Non-pigmented ciliary epithelial cell (primary cell): ENCODE measurements around the gene ATG7.
A peak's percentile ranks its signal among the peaks of the same experiment; 100 is the strongest.
"Not testable (repeated sequence)": the region's sequence is repeated elsewhere in the genome, so short reads cannot be mapped to it uniquely, and the experiment has no call there.

Source experiments
- DNase-seq: peaks from one replicate; pipeline ENCODE4 v3.0.0-alpha.2; 2010; ENCODE audit warnings: low read depth

ATG7 gene

GRCh38 chr3:11434563-11435096 lies 162.4 kb downstream of the ATG7 start:
- DNase-seq, result no peak

- no peak for DNase-seq
Observed at GRCh38 chr3:11435440-11436165, 163.4 kb downstream of the ATG7 start.

- no peak for DNase-seq
Observed at GRCh38 chr3:11436775-11437174, 164.6 kb downstream of the ATG7 start.

- DNase-seq, result no peak
Observed at GRCh38 chr3:11437506-11437905, 165.3 kb downstream of the ATG7 start.

- no peak for DNase-seq
Observed at GRCh38 chr3:11438646-11439045, 166.4 kb downstream of the ATG7 start.

GRCh38 chr3:11441346-11441745 lies 169.1 kb downstream of the ATG7 start:
- DNase-seq, result not testable (repeated sequence)

- DNase-seq, result no peak
Observed at GRCh38 chr3:11444404-11444803, 172.2 kb downstream of the ATG7 start.

- not testable (repeated sequence) for DNase-seq
Observed at GRCh38 chr3:11445193-11445592, 173.0 kb downstream of the ATG7 start.

GRCh38 chr3:11445883-11446282 lies 173.7 kb downstream of the ATG7 start:
- DNase-seq, result no peak

- DNase-seq, result no peak
Observed at GRCh38 chr3:11447584-11448200, 175.5 kb downstream of the ATG7 start.

- DNase-seq, result no peak
Observed at GRCh38 chr3:11450015-11450414, 177.8 kb downstream of the ATG7 start.

- no peak for DNase-seq
Observed at GRCh38 chr3:11452312-11452711, 180.1 kb downstream of the ATG7 start.

GRCh38 chr3:11452885-11453847 lies 181.0 kb downstream of the ATG7 start:
- peak; percentile 48 for DNase-seq

GRCh38 chr3:11455956-11456355 lies 183.8 kb downstream of the ATG7 start:
- peak; percentile 87 for DNase-seq

GRCh38 chr3:11457135-11457534 lies 184.9 kb downstream of the ATG7 start:
- DNase-seq, result no peak

- no peak for DNase-seq
Observed at GRCh38 chr3:11459186-11459824, 187.1 kb downstream of the ATG7 start.

GRCh38 chr3:11461226-11461625 lies 189.0 kb downstream of the ATG7 start:
- DNase-seq, result no peak

- DNase-seq, result not testable (repeated sequence)
Observed at GRCh38 chr3:11462673-11463072, 190.5 kb downstream of the ATG7 start.

- no peak for DNase-seq
Observed at GRCh38 chr3:11463591-11463990, 191.4 kb downstream of the ATG7 start.

- DNase-seq, result no peak
Observed at GRCh38 chr3:11464356-11464755, 192.2 kb downstream of the ATG7 start.

GRCh38 chr3:11465744-11466616 lies 193.8 kb downstream of the ATG7 start:
- DNase-seq, result no peak
